Erythroblast (primary cell): ENCODE measurements around the gene UNC13A.

Source experiments
- GATA1 ChIP-seq: IDR thresholded peaks from 2 replicates; pipeline ENCODE4 v1.6.1; 2011; ENCODE audit warnings: low read depth, mild to moderate bottlenecking, control low read depth, low read length, moderate library complexity
- POLR2A ChIP-seq: IDR thresholded peaks from 2 replicates; pipeline ENCODE4 v1.6.1; 2011; ENCODE audit warnings: mild to moderate bottlenecking, low read length

DNA sequence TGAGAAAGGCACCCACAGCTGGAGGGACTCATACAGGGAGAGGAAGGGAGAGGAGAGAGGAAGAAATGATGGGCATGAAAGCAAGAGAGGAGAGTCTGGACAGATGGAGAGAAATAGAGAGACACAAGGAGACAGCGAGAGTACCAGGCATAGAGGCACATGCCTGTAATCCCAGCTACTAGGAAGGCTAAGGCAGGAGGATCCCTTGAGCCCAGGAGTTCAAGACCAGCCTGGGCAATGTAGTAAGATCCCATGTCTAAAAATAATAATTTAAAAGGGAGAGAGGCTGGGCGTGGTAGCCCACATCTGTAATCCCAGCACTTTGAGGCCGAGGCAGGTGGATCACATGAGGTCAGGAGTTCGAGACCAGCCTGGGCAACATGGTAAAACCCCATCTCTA is 9.3 kb downstream of the UNC13A start:
- TF ChIP-seq POLR2A: no peak
- TF ChIP-seq GATA1: no peak
